OCI-LY1 (cell line): ENCODE results near the gene GNG13.

Source experiments
- CTCF ChIP-seq: fragments of 200-600 bp; sonication (generic), shearing (Covaris generic); IDR thresholded peaks from 2 replicates; pipeline ENCODE4 v1.5.1; 2017; ENCODE audit warnings: mild to moderate bottlenecking, antibody characterized with exemption, low read length, moderate library complexity, mixed read lengths
- EZH2 ChIP-seq: fragments of 200-600 bp; sonication (generic), shearing (Covaris generic); IDR thresholded peaks from 2 replicates; pipeline ENCODE4 v1.8.0; 2017; ENCODE audit warnings: borderline replicate concordance, mixed run types, mild to moderate bottlenecking, antibody characterized with exemption, low read length, moderate library complexity, mixed read lengths

- TF ChIP-seq CTCF (no peak), EZH2 (no peak)
Measured at GRCh38 chr16:848510-849253, 48.1 kb upstream of the GNG13 start.
